WTC11 (cell line): Measurements from ENCODE around the gene CIP2A.

Experiments used
- CBFB ChIP-seq: sonication (generic); formaldehyde crosslinking; IDR thresholded peaks from 2 replicates; pipeline ENCODE4 v1.8.1; 2022; ENCODE audit warnings: mild to moderate bottlenecking, low read depth, missing genetic modification reagents
- KAT7 ChIP-seq: sonication (generic); formaldehyde crosslinking; IDR thresholded peaks from 2 replicates; pipeline ENCODE4 v1.8.1; 2023; ENCODE audit warnings: missing genetic modification reagents, mild to moderate bottlenecking, borderline replicate concordance
- NR1H2 ChIP-seq: sonication (generic); formaldehyde crosslinking; IDR thresholded peaks from 2 replicates; pipeline ENCODE4 v1.9.0; 2021; ENCODE audit warnings: mild to moderate bottlenecking, moderate library complexity, missing genetic modification reagents
- PRDM15 ChIP-seq: sonication (generic); formaldehyde crosslinking; IDR thresholded peaks from 2 replicates; pipeline ENCODE4 v1.8.0; 2022; ENCODE audit warnings: missing genetic modification reagents
- RELA ChIP-seq: sonication (generic); formaldehyde crosslinking; IDR thresholded peaks from 2 replicates; pipeline ENCODE4 v1.8.1; 2022; ENCODE audit warnings: missing genetic modification reagents, mild to moderate bottlenecking, borderline replicate concordance
- TP53 ChIP-seq: sonication (generic); formaldehyde crosslinking; IDR thresholded peaks from 2 replicates; pipeline ENCODE4 v1.8.1; 2023; ENCODE audit warnings: mild to moderate bottlenecking, missing genetic modification reagents
- ZBTB21 ChIP-seq: sonication (generic); formaldehyde crosslinking; IDR thresholded peaks from 2 replicates; pipeline ENCODE4 v1.8.1; 2023; ENCODE audit warnings: mild to moderate bottlenecking, missing genetic modification reagents, borderline replicate concordance
- ZNF317 ChIP-seq: sonication (generic); formaldehyde crosslinking; IDR thresholded peaks from 2 replicates; pipeline ENCODE4 v1.8.1; 2023; ENCODE audit warnings: low read depth, mild to moderate bottlenecking, moderate library complexity, missing genetic modification reagents, borderline replicate concordance
- ZNF396 ChIP-seq: fragments of 250-450 bp; sonication (Bioruptor Pico); IDR thresholded peaks from 2 replicates; pipeline ENCODE4 v1.8.0; 2021; ENCODE audit warnings: mild to moderate bottlenecking, moderate library complexity, borderline replicate concordance
- TF ChIP-seq, protein P1 (sequence below): fragments of 200-600 bp; IDR thresholded peaks from 2 replicates; pipeline ENCODE4 v1.8.0; 2022; ENCODE audit warnings: antibody characterized with exemption
- TF ChIP-seq, protein P2 (sequence below): sonication (generic); formaldehyde crosslinking; IDR thresholded peaks from 2 replicates; pipeline ENCODE4 v1.8.0; 2023; ENCODE audit warnings: missing genetic modification reagents, mild to moderate bottlenecking, borderline replicate concordance

- TF ChIP-seq, protein P1, sequence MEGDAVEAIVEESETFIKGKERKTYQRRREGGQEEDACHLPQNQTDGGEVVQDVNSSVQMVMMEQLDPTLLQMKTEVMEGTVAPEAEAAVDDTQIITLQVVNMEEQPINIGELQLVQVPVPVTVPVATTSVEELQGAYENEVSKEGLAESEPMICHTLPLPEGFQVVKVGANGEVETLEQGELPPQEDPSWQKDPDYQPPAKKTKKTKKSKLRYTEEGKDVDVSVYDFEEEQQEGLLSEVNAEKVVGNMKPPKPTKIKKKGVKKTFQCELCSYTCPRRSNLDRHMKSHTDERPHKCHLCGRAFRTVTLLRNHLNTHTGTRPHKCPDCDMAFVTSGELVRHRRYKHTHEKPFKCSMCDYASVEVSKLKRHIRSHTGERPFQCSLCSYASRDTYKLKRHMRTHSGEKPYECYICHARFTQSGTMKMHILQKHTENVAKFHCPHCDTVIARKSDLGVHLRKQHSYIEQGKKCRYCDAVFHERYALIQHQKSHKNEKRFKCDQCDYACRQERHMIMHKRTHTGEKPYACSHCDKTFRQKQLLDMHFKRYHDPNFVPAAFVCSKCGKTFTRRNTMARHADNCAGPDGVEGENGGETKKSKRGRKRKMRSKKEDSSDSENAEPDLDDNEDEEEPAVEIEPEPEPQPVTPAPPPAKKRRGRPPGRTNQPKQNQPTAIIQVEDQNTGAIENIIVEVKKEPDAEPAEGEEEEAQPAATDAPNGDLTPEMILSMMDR, result no peak
- no peak for TF ChIP-seq PRDM15 (CRISPR knock-in tag)
- no peak for TF ChIP-seq ZNF317 (CRISPR knock-in tag)
- TF ChIP-seq RELA (CRISPR knock-in tag), result no peak
- no peak for TF ChIP-seq NR1H2 (CRISPR knock-in tag)
- no peak for TF ChIP-seq CBFB (CRISPR knock-in tag)
- TF ChIP-seq, protein P2, sequence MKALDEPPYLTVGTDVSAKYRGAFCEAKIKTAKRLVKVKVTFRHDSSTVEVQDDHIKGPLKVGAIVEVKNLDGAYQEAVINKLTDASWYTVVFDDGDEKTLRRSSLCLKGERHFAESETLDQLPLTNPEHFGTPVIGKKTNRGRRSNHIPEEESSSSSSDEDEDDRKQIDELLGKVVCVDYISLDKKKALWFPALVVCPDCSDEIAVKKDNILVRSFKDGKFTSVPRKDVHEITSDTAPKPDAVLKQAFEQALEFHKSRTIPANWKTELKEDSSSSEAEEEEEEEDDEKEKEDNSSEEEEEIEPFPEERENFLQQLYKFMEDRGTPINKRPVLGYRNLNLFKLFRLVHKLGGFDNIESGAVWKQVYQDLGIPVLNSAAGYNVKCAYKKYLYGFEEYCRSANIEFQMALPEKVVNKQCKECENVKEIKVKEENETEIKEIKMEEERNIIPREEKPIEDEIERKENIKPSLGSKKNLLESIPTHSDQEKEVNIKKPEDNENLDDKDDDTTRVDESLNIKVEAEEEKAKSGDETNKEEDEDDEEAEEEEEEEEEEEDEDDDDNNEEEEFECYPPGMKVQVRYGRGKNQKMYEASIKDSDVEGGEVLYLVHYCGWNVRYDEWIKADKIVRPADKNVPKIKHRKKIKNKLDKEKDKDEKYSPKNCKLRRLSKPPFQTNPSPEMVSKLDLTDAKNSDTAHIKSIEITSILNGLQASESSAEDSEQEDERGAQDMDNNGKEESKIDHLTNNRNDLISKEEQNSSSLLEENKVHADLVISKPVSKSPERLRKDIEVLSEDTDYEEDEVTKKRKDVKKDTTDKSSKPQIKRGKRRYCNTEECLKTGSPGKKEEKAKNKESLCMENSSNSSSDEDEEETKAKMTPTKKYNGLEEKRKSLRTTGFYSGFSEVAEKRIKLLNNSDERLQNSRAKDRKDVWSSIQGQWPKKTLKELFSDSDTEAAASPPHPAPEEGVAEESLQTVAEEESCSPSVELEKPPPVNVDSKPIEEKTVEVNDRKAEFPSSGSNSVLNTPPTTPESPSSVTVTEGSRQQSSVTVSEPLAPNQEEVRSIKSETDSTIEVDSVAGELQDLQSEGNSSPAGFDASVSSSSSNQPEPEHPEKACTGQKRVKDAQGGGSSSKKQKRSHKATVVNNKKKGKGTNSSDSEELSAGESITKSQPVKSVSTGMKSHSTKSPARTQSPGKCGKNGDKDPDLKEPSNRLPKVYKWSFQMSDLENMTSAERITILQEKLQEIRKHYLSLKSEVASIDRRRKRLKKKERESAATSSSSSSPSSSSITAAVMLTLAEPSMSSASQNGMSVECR (CRISPR knock-in tag), result no peak
- TF ChIP-seq TP53 (CRISPR knock-in tag), result no peak
- no peak for TF ChIP-seq ZNF396 (CRISPR knock-in tag)
- no peak for TF ChIP-seq ZBTB21 (CRISPR knock-in tag)
- no peak for TF ChIP-seq KAT7 (CRISPR knock-in tag)
Measured at GRCh38 chr3:108562565-108562964, 26.7 kb downstream of the CIP2A start.
